T-helper 22 cell (primary cell): ENCODE measurements around the gene KIF24.
"Not testable (repeated sequence)": the region's sequence is repeated elsewhere in the genome, so short reads cannot be mapped to it uniquely, and the experiment has no call there.

Experiments used
- DNase-seq: peaks from one replicate; pipeline ENCODE4 v3.0.0-alpha.2; 2020; ENCODE audit warnings: low read depth

Gene KIF24

DNA sequence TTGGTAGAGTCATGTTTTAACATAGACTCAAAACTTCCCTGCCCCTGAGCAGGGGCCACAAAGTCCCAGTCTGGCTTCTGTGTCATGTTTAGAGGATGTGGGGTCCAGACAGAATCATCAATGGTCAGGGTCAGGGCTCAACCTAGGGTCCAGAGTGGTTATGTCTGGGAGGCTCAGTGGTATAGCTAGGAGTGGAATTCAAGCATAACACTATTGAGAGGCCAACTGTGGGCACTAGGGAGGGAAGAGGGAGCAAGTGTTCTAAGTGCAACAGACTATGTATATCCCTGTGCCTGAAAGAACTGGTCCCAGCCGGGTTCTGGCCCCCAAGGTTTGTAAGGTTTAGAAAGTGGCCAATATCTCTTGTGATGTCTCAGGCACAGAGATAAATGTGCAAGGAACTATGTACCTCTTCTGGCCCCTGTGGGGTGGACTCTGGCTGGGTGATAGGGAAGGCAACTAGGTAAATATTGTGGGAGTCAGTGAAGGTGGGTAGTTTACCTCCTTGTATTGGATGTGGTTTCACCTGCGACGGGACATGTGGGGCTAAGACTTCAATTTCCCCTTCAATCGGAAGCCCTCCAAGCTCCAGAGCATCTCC, 33.6 kb upstream of the KIF24 start:
- DNase-seq = no peak

DNA sequence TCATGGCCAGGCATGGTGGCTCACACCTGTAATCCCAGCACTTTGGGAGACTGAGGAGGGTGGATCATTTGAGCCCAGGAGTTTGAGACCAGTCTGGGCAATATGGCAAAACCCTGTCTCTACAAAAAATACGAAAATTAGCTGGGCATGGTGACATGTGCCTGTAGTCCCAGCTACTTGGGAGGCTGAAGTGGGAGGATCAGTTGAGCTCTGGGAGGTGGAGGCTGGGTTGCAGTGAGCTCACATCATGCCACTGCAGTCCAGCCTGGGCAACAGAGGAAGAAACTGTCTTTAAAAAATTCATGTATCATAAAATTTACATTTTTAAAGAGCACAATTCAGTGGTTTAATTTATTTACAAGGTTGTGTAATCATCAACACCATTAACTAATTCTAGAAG, 23.9 kb upstream of the KIF24 start:
- DNase-seq = not testable (repeated sequence)

DNA sequence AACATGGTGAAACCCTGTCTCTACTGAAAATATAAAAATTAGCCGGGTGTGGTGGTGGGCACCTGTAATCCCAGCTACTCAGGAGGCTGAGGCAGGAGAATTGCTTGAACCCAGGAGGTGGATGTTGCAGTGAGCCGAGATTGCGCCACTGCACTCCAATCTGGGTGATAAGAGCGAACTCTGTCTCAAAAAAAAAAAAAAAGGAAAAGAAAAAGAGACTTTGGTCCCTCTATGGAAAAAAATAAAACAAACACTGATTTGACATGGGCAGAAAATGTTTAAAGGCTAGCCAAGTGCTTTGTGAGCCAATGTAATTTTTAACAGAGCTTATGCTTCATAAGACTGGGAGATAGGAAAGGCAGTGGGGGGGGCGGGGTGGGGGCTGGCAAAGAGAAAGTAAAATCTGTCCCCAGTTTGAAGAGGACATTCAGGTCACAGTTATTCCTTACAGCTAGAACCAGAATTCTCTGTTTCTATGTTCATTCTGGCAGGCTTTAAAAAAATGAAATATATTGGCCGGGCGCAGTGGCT, 23.1 kb upstream of the KIF24 start:
- DNase-seq = not testable (repeated sequence)

DNA sequence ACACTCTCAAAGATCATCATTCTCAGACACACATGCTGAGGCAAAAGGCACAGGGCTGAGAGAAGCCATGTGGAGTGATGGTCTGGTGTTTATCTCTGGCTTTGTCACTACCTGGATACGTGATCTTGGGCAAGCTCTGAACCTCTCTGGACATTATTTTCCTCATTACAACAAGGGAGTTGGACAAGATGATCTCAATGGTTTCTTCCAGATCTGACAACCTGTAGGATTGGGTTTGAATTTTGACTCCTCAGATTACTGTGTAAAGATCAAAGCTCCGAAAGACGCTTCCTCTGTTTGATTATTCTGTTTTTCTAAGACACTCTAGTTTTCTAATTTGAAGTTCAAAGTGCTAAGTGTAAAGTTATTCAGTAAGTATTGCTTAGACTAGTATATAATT, 20.3 kb upstream of the KIF24 start:
- DNase-seq = no peak

DNA sequence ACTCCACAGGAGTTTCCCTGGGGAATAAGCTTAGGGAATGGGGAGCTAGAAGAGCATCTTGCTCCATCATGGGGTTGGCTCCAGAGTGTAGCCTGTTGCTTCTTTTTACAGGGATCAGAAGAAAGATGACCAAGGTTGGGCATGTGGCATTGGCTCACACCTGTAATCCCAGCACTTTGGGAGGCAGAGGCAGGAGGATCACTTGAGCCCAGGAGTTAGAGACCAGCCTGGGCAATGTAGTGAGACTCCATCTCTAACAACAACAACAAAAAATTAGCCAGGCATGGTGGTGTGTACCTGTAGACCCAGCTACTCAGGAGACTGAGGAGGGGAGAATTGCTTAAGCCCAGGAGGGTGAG, 18.7 kb upstream of the KIF24 start:
- DNase-seq = no peak

DNA sequence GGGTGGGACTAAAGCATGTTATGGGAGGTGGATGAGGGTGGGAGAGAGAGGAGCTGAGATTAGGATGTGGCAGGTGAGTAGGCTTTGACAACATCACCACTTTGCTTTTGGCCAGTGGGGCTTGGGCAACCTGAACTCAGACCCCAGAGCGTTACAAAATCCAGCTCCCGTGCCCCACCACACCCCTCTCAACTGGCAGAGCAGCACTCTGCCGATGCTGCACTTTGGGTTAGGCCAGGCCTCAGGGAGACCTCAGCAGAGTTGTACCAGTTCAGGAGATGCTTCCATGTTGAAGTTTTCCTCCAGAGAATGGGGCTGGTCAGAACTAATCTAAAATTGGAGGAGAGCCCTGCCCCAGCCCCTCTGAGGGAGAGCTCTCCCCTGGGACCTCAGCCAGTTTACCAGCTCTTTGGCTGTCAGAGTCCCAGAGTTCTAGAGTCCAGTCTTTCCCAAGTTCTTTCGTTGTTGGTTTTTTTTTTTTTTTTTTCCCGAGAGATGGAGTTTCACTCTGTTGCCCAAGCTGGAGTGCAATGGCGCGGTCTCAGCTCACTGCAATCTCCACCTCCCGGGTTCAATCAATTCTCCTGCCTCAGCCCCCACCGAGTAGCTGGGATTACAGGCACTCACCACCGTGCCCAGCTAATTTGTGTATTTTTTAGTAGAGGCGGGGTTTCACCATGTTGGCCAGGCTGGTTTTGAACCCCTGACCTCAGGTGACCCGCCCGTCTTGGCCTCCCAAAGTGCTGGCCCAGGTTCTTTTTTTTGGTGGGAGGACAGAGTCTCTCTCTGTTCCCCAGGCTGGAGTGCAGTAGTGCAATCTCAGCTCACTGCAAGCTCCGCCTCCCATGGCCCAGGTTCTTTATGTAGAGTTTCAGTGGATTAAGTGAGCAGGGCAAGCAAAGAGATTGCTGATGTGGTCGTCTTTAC, 18.1 kb upstream of the KIF24 start:
- DNase-seq = no peak

DNA sequence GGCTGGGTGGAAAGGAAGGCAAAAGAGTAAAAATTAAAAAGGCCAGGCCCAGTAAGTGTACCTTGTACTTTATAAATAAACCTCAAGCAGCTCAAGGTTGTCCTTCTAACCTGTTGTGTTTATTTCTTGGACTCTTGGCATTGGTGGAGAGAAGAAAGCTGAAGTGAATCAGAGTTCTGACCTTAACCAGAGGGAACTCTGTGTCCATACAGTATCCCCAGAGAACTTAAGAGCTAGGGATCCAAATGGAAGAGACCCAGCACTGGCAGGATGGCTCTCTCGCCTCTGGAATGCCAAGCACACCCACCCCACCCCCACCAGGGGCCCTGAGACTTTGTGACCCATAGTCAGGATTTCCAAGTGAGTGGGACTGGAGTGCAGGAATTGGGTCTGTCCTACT, 14.5 kb upstream of the KIF24 start:
- no peak for DNase-seq

DNA sequence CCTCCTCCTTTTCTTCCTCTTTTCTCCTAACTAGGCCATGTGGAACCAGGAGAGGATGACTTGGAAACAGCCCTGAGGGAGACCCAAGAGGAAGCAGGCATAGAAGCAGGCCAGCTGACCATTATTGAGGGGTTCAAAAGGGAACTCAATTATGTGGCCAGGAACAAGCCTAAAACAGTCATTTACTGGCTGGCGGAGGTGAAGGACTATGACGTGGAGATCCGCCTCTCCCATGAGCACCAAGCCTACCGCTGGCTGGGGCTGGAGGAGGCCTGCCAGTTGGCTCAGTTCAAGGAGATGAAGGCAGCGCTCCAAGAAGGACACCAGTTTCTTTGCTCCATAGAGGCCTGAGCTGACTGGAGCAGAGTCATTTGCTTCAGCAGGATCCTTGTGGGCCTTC, 14.0 kb upstream of the KIF24 start:
- no peak for DNase-seq

DNA sequence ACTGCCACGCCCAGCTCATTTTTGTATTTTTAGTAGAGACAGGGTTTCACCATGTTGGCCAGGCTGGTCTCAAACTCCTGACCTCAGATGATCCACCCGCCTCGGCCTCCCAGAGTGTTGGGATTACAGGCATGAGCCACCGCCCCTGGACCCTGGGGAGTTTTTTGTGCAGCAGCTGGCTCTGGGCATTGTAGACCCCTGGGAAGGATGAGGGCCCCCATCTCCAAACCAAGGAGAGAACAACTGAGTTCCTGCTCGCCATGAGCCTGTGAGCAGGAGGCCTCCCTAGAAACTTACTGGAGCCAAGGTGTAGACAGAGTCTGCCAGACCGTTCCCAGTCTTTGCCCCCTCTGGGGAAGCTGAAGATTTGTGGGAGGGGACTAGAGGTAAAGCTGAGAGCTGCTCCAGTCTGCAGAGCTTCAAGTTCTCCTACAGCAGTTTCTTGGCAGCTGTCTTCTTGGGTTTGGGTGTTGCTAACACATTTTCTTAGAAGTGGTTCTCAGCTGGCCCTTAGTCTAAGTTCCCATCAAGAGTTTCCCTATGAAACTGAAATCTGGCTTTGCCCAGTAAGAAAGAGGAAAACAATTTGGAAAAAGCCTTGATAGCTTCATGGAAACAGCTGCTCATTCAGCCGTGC, 12.7 kb upstream of the KIF24 start:
- DNase-seq = no peak

DNA sequence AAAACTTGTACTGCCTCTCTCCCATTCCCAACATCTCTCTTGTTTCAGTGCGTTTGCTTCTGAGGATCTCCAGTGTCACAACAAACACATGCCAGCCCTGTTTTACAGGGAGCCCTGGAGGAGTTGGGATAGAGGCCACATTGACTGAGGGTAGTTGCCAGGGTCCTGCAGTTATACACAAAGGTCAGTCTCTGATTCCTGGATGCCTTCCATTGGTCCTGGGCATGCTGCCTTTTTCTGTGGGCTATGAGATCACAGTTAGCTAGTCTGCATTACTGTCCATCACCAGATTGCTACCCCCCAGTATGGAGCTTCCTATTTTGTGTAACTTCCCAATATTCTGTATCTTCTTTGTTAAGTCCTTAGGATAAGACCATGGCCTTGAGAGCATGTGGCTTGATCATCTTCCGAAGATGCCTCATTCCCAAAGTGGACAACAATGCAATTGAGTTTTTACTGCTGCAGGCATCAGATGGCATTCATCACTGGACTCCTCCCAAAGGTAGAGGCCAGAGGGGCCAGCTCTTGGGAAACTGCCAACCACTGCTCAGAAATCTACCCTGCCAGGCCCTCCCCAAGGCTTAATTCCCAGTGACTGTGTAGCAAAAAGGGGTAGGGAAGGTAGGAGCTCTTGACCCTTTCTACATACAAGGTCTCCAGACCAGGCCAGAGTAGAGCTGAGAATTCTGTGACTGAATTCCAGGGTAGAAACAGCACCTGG, 9.8 kb upstream of the KIF24 start:
- no peak for DNase-seq

DNA sequence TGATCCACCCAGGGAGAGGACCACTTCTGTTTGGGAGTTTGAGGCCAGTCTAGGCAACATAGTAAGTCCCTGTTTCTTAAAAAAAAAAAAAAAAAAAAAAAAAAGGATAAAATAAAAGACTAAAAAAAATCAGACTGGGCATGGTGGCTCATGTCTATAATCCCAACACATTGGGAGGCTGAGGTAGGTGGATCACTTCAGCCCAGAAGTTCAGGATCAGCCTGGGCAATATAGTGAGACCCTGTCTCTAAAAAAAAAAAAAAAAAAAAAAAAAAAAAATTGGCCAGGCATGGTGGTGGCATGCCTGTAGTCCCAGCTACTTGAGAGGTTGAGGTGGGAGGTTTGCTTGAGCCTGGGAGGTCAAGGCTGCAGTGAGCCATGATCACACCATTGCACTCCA, 9.0 kb upstream of the KIF24 start:
- not testable (repeated sequence) for DNase-seq

DNA sequence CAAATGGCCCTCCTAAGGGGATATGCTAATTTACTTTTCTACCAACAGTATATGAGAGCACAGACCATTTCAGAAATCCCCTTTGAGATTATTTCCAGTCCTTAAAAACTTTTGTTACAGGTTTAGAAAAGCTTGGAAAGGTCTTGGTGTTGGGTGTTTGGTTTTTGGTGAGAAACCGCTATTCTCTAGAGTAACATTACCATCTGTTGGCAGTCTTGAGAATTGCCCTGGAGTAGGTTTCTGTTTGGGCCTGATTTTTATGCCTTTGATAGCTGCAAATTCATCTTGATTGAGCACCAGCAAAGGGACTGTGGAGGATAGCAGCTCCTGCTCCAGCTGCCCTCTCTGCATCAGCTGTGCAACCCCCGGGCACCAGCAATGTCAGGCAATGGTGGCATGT, 8.3 kb upstream of the KIF24 start:
- no peak for DNase-seq

DNA sequence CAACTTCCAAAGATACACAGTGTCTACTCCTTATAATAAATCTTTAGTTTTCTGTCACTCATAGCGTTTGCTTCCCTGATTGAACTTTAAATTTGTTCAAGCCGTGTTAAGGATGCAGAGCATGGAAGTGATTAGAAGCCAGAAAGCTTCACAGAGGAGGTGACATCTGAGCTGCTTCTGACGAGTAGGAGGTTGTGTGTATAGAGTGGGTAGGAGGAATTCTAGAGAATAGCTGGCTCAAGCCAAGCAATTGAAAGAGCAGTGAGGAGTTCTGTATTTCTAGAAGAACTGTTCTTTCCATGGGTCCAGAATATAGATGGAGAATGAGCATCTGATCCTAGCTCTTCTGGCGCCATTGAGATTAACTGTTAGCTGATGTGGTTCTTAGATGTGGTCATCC, 6.3 kb upstream of the KIF24 start:
- DNase-seq = no peak

DNA sequence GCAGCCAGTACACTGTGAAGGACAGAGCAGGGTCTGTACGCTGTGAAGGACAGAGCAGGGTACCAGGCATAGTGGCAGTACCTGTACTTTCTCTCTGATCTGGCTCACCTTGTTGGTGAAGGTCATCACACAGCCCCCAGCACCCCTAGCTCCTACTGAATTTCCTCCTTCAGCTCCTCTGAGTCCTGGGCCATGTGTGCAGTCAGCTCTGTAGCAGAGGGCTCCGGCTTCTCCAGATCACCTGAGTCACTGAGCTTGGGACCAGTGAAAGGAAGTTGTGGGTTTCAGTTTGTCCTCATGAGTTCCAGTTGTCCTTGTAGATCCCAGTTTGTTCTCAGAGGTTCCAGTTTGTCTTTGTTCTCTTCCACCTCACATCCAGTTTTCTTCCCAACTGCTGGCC, 5.8 kb upstream of the KIF24 start:
- no peak for DNase-seq

DNA sequence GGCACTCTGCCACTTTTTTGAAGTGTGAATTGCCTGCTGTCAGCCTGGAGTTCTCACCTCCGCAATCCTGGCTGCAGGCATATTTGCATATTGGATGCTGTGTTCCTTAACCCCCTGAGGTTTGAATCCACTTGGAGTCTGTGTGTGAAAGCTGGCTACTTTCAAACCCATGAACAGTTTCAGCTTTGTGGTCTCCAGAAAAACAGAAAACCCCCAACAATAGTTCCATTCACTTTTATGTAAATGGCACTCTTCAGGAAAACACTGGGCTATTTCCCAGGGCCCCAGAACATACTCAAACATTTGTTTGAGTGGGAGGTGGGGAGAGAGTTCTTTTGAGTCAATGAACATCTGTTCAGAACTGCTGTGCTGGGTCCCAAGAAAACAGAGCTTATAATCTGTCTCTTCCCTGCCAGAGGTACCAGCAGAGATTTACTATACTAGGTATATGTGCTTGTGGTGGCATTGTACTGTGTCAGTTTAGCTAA, 5.3 kb upstream of the KIF24 start:
- DNase-seq = no peak

DNA sequence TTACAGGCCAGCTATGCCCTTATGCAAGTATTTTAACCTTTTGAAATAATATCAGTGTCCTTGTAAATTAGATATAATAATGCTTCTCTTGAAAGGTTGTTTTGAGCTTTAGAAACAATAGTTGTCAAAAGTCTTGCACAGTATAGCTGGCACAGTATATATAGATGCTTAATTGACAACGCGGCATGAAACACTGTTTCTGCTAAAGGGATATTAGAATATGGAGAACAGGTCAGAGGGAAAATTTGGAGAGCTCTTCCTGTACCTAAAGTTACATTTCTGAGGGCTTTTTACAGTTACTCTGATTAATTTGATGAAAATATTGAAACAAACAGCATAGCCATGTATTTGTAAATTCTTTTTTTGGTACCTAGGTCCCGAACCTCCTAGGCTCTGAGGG, 4.8 kb upstream of the KIF24 start:
- DNase-seq = no peak

DNA sequence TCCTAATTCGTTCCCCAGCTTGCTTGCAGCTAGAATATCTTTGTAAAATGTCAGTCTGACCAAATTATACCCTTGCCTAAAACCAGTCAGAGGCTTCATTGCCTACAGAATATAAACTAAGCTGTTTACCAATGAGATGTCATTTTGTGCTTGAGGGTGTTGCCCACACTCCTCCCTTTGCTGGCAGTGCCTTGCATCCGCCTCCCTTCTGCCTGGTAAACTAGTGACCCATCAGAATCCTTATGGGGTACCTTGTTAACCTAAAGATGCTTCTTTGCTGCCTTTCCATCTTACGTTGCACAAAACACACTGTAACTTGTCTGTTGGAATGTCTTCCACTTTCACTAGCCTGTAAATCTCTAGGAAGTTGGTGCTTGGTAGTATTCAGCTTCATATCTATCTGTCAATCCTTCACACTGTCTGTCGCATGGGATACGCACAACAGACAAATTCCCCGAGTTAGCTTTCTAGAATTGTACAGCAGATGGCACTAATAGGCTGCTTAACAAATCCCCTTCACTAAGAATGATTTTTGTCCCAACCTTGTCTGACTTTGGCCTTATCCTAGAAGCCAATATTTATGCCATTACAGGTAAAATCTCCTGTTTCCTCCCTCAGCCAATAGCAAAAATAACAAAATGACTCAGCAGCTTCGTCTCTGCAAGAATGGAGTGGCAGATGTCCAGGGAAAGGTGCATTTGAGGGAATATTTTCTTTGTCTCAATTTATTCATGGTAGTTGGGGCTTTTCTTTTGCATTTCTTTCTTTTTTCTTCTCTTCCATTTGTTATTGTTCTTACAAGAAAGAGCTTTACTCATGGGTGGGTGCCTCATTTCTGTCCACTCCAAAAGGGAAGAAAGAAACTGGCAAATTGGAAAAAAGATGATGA, 3.3 kb upstream of the KIF24 start:
- DNase-seq = no peak

DNA sequence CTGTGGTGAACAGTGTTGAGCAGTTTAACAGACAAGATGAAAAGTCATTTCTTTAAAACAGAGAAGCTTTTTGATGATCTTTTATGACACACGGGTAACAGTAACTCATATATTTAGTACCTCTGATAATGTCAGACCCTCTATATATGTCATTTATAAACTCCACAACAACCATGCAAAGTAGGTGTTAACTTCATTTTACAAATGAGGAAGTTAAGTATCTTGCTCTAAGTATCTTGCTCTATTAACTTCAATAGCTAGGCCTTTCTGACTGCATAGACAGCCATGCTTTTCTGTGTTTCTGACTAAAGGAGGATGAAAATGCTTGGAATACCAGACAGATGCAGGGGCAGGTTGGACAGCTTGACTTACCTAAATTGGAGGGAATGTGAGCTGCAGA, 2.1 kb upstream of the KIF24 start:
- DNase-seq = no peak

DNA sequence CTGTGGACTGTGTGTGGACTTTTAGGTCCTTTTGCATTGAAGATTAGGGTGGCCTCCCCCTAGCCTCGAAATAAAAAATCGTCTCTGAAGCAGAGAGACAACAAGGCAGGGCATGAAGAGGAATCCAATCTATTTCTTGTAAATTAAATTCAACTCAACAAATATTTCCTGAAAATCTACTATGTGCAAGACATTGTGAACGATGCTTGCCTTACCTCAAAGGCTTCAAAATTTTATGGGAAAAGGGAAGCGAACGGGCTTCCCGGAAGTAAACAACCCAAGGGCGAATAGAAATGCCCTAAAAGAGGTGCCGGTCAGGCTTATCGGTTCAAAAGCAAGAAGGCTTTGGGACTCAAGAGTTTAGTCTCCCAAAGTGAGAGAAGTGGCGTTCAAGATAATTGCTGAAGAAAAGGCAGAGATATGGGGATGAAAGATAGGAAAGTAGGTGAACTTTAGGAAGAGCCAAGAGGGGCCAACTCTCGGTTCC, 525 bp downstream of the KIF24 start:
- DNase-seq = no peak

DNA sequence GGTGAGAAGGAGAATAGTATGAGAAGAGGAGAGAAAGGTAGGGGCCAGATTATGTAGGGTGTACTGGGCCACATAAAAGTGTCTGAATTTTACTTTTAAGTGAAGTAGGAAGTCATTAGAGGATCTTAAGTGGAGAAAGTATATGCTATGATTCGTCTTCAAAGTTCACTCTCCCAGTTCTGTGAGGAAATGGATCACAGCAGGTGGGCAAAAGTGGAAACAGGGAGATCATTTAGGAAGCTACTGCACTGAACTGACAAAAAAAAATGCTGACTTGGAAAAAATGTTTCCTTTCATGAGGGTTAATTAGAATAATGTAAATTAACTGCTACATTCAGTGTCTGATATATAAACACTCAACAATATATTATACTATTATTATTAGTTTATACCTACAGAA, 2.4 kb downstream of the KIF24 start:
- no peak for DNase-seq
